A549 (cell line): ENCODE measurements around the gene CASP10. TPM values are rescaled to one million over a fixed set of nuclear protein-coding genes. Genes with fewer than 3 reads are reported as not detected.

ENCODE experiments used
- ATAC-seq, 2 experiments: fragments of 200-7000 bp in 1 of 2; fragments of >200 bp in 1 of 2; cut with Nextera tagmentation in 1 of 2; cut with Tn5 transposase in 1 of 2; 3 replicates each; pipeline versions ENCODE4 v1.8.0 to v1.9.1; 2018 to 2020; ENCODE audit warnings: mild to moderate bottlenecking in 1 of 2, moderate library complexity in 1 of 2
- CTCF ChIA-PET: fragments of 300-600 bp; sonication (Branson Sonifier 250); formaldehyde crosslinking; extraction: SDS; loops from one replicate; lab custom pipeline; 2021; ENCODE audit warnings: antibody characterized with exemption, inconsistent platforms; lab: Yijun Ruan, JAX
- POLR2A ChIA-PET: fragments of 350-600 bp; formaldehyde crosslinking; extraction: SDS; loops from one replicate; lab custom pipeline; 2021; ENCODE audit warnings: antibody characterized with exemption, inconsistent platforms; lab: Yijun Ruan, JAX
- DNase-seq, 2 experiments: peaks; one replicate each; pipeline versions ENCODE4 v3.0.0 to v3.0.0-alpha.2; 2011 to 2016; ENCODE audit warnings: low read depth in 1 of 2, low spot score in 1 of 2
- FAIRE-seq: peaks from 2 replicates; lab custom pipeline; 2011; peaks lifted over from hg19 to GRCh38; lab: Jason Lieb, UNC
- H3K27ac ChIP-seq, 2 experiments: fragments of >200 bp; sonication (Bioruptor Twin); formaldehyde crosslinking; 3 replicates each; pipeline ENCODE4 v1.5.1; 2016 to 2017
- H3K4me1 ChIP-seq: fragments of >200 bp; sonication (Bioruptor Twin); formaldehyde crosslinking; 3 replicates; pipeline ENCODE4 v1.6.1; 2016
- H3K4me2 ChIP-seq: fragments of >200 bp; sonication (Bioruptor Twin); formaldehyde crosslinking; 3 replicates; pipeline ENCODE4 v1.6.1; 2016
- H3K4me3 ChIP-seq: fragments of >200 bp; sonication (Bioruptor Twin); formaldehyde crosslinking; 3 replicates; pipeline ENCODE4 v1.5.1; 2016
- H3K9me3 ChIP-seq: fragments of >200 bp; sonication (Bioruptor Twin); formaldehyde crosslinking; 3 replicates; pipeline ENCODE4 v1.6.1; 2016
- BHLHE40 ChIP-seq: IDR thresholded peaks from 2 replicates; pipeline ENCODE4 v1.6.1; 2012; ENCODE audit warnings: low read depth, low read length, inconsistent platforms
- CEBPB ChIP-seq, 2 experiments: fragments of >200 bp in 1 of 2; sonication (Bioruptor Twin) in 1 of 2; formaldehyde crosslinking in 1 of 2; IDR thresholded peaks; 2 replicates each; pipeline ENCODE4 v1.6.1; 2012 to 2016
- EHMT2 ChIP-seq: fragments of 200-600 bp; sonication (generic); IDR thresholded peaks from 2 replicates; pipeline ENCODE4 v1.6.1; 2016; ENCODE audit warnings: antibody characterized with exemption, low read depth, mild to moderate bottlenecking, moderate library complexity
- FOXS1 ChIP-seq: fragments of 250-450 bp; sonication (Bioruptor Pico); IDR thresholded peaks from 2 replicates; pipeline ENCODE4 v1.5.0; 2020; ENCODE audit warnings: mild to moderate bottlenecking, moderate library complexity
- HOXB13 ChIP-seq: fragments of 250-450 bp; sonication (Bioruptor Pico); IDR thresholded peaks from 2 replicates; pipeline ENCODE4 v1.5.0; 2020; ENCODE audit warnings: low read depth, mild to moderate bottlenecking, moderate library complexity
- JUN ChIP-seq, 2 experiments: fragments of >200 bp; sonication (Bioruptor Twin); formaldehyde crosslinking; IDR thresholded peaks; 2 replicates in 1 of 2; 3 replicates in 1 of 2; pipeline ENCODE4 v1.6.1; 2016 to 2017
- KDM1A ChIP-seq: fragments of 200-600 bp; sonication (generic); IDR thresholded peaks from 2 replicates; pipeline ENCODE4 v1.6.1; 2016; ENCODE audit warnings: low read depth, mild to moderate bottlenecking
- MAX ChIP-seq: IDR thresholded peaks from 2 replicates; pipeline ENCODE4 v1.6.1; 2012
- POLR2A ChIP-seq: IDR thresholded peaks from 2 replicates; pipeline ENCODE4 v1.6.1; 2012; ENCODE audit warnings: mild to moderate bottlenecking, low read length
- RAD21 ChIP-seq, 2 experiments: fragments of >200 bp in 1 of 2; sonication (Bioruptor Twin) in 1 of 2; formaldehyde crosslinking in 1 of 2; IDR thresholded peaks in 1 of 2; conservative IDR thresholded peaks in 1 of 2; 2 replicates in 1 of 2; 3 replicates in 1 of 2; pipeline ENCODE4 v1.6.1; 2012 to 2018; ENCODE audit warnings: inconsistent platforms in 1 of 2
- RCOR1 ChIP-seq: fragments of 150-350 bp; IDR thresholded peaks from 2 replicates; pipeline ENCODE4 v1.6.1; 2014; ENCODE audit warnings: antibody characterized with exemption, low read length, low read depth
- REST ChIP-seq: fragments of 200-600 bp; sonication (generic); IDR thresholded peaks from 2 replicates; pipeline ENCODE4 v1.6.1; 2016; ENCODE audit warnings: antibody characterized with exemption, mild to moderate bottlenecking, moderate library complexity
- USF2 ChIP-seq: fragments of 450-650 bp; IDR thresholded peaks from 2 replicates; pipeline ENCODE4 v1.6.1; 2014; ENCODE audit warnings: antibody characterized with exemption
- WGBS: methylation state at CpG from one replicate; pipeline ENCODE4 v1.1.6; 2017; ENCODE audit errors: missing lambda C conversion rate; 5-methylcytosine and 5-hydroxymethylcytosine counted together
- polyA plus RNA-seq, 4 experiments: library from polyadenylated mRNA; depleted of rRNA in 3 of 4; stranded (reverse); fragments of >200 nt; fragmentation: RNase III in 1 of 4; extraction: RNeasy Plus Mini Kit Qiagen cat#74134 plus additional on column Dnase treatment in 1 of 4; gene quantifications; 2 replicates in 3 of 4; 3 replicates in 1 of 4; pipeline ENCODE4 v1.2.3, GENCODE V29; 2011 to 2017
- TF ChIP-seq, protein P1 (sequence below): fragments of >200 bp; sonication (Bioruptor Twin); formaldehyde crosslinking; IDR thresholded peaks from 3 replicates; pipeline ENCODE4 v1.6.1; 2016

Gene CASP10
- polyA plus RNA-seq, 2 of the 4 experiments (the other 2 are of a cell fraction) = 3.0 to 6.5 TPM

DNA sequence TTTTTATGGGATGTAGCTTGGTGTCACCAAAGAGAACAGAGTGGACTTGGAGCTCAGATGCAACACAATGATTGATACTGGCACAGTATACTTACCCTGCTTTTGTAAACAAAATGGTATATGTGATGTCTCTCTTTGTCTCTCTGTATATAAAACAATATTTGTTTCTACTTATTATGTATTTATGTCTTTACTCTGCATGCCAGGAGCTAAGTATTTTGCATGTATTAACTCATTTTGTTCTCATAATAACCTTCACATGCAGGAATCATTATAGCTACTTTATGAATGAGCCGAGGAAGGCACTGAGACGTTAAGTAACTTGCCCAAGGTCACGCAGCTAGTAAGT is 49.5 kb downstream of the CASP10 start:
- no peak for TF ChIP-seq EHMT2
- no peak for TF ChIP-seq KDM1A
- TF ChIP-seq REST = no peak
- TF ChIP-seq BHLHE40 = no peak
- TF ChIP-seq RAD21 (conservative IDR thresholded peaks at IDR 0.05 in 1 of 2, IDR thresholded peaks at IDR 0.05 in 1 of 2) = 0 out of 5 replicates have a peak, but pooled peaks of 1 of the 2 experiments have one; percentile 7
- no peak for TF ChIP-seq MAX
- no peak for TF ChIP-seq HOXB13
- TF ChIP-seq CEBPB (IDR thresholded peaks at IDR 0.05) = no peak
- no peak for TF ChIP-seq RCOR1
- TF ChIP-seq, all 56 proteins: peak for 1
- CTCF ChIA-PET = interaction anchor here (0.6 to 2.8 kb wide), 49 partner anchors 9 to 627 kb away, joined by 3 to 47 read pairs (median 4); partner anchors contain the start of genes ALS2, CASP10 and CLK1
- POLR2A ChIA-PET = interaction anchor here (0.8 to 2.9 kb wide), 7 partner anchors 49 to 326 kb away, joined by 3 to 23 read pairs (median 5); partner anchors contain the start of genes CASP10 and ORC2
- ATAC-seq (no peak), FAIRE-seq (no peak), DNase-seq (no peak)
- Histone ChIP-seq H3K4me2 (peak overlapping the region; percentile 67), H3K4me3 (peak overlapping the region; percentile 62; the same call in 2 of the 3 replicates), H3K9me3 (no peaks in the 10 kb centered on the region), H3K27ac (peak overlapping the region; percentile 75 to 88; a peak in 5 of 6 replicates), H3K4me1 (peaks cover 23% of the 10 kb centered on the region)
- WGBS = 23% methylated on average over 3 of the region's 3 CpGs

DNA sequence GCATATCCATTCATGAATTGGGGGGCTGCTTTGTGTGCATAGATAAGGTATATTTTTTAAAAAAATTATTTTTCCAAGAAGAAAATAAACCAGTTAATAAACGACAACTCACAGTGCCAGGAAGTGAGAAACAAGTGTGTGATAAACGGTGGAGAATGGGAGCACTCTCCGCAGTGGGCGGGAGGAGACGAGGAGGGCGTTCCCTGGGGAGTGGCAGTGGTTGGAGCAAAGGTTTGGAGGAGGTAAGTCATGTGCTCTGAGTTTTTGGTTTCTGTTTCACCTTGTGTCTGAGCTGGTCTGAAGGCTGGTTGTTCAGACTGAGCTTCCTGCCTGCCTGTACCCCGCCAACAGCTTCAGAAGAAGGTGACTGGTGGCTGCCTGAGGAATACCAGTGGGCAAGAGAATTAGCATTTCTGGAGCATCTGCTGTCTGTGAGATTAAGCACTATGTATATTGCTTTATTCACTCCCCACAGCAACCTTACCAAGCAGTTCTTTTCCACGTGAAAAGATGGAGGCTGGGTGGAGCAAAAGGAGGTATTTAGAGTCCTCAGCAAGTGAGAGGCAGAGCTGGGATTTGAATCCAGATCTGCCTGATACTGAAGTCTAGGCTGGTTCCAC is 50.4 kb downstream of the CASP10 start:
- ChIA-PET POLR2A (interaction anchor here (0.7 to 2.9 kb wide), 6 partner anchors 50 to 820 kb away, joined by 3 to 23 read pairs (median 4); partner anchors contain the start of gene CASP10), CTCF (interaction anchor here (0.6 to 2.8 kb wide), 11 partner anchors 14 to 332 kb away, joined by 3 to 47 read pairs (median 5); partner anchors contain the start of genes CASP10, HYCC2 and NDUFB3)
- peak overlapping the region; percentile 62 for H3K4me3 ChIP-seq
- H3K4me2 ChIP-seq = peak overlapping the region; percentile 67
- TF ChIP-seq MAX = peak; percentile 78
- peak; percentile 50 for TF ChIP-seq POLR2A
- TF ChIP-seq USF2 = peak; percentile 74
- no peak for TF ChIP-seq FOXS1 (CRISPR knock-in tag)
- 0 out of 5 replicates have a peak, but pooled peaks of 1 of the 2 experiments have one; percentile 37 for TF ChIP-seq JUN (IDR thresholded peaks at IDR 0.05)
- no peak for TF ChIP-seq EHMT2
- TF ChIP-seq, protein P1, sequence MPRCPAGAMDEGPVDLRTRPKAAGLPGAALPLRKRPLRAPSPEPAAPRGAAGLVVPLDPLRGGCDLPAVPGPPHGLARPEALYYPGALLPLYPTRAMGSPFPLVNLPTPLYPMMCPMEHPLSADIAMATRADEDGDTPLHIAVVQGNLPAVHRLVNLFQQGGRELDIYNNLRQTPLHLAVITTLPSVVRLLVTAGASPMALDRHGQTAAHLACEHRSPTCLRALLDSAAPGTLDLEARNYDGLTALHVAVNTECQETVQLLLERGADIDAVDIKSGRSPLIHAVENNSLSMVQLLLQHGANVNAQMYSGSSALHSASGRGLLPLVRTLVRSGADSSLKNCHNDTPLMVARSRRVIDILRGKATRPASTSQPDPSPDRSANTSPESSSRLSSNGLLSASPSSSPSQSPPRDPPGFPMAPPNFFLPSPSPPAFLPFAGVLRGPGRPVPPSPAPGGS = 0 out of 3 replicates have a peak, but pooled peaks have one; percentile 57
- DNase-seq (peak; percentile 79 to 91), FAIRE-seq (no peak), ATAC-seq (peak; percentile 89 to 96)
- peaks cover 23% of the 10 kb centered on the region for H3K4me1 ChIP-seq
- H3K27ac ChIP-seq = peak overlapping the region; percentile 75 to 88
- no peaks in the 10 kb centered on the region for H3K9me3 ChIP-seq
- under 1% methylated on average over 8 of the region's 8 CpGs for WGBS
